Uterus (tissue), 4 donors: ENCODE results near the gene BTC. TPM values are rescaled to one million over a fixed set of nuclear protein-coding genes. Genes with fewer than 3 reads are reported as not detected.

Source experiments
- DNase-seq, 2 donors: peaks; one replicate each; pipeline ENCODE4 v3.0.0-alpha.2; 2019 to 2020
- H3K27ac ChIP-seq, 2 donors: fragments of 200-600 bp; sonication (generic); 1 replicate in 1 of 2; 2 replicates in 1 of 2; pipeline ENCODE4 v1.5.1; 2016 to 2018
- H3K27me3 ChIP-seq, 2 donors: fragments of 200-600 bp; sonication (generic); one replicate each; pipeline ENCODE4 v1.5.1; 2018 to 2019; ENCODE audit warnings: control low read depth in 1 of 2
- H3K36me3 ChIP-seq, 2 donors: fragments of 200-600 bp; sonication (generic); one replicate each; pipeline ENCODE4 v1.5.1; 2019; ENCODE audit warnings: control low read depth in 1 of 2
- H3K4me1 ChIP-seq, 2 donors: fragments of 200-600 bp; sonication (generic); one replicate each; pipeline ENCODE4 v1.5.1; 2018 to 2019; ENCODE audit warnings: control low read depth in 1 of 2
- H3K4me3 ChIP-seq, 2 donors: fragments of 200-600 bp; sonication (generic); 1 replicate in 1 of 2; 2 replicates in 1 of 2; pipeline ENCODE4 v1.5.1; 2018 to 2019; ENCODE audit warnings: mild to moderate bottlenecking in 1 of 2
- H3K9me3 ChIP-seq, 2 donors: fragments of 200-600 bp; sonication (generic); one replicate each; pipeline ENCODE4 v1.5.1; 2019; ENCODE audit warnings: control low read depth in 1 of 2
- CTCF ChIP-seq, 4 experiments: fragments of 200-600 bp in 2 of 4; fragments of 450-650 bp in 2 of 4; sonication (generic) in 2 of 4; IDR thresholded peaks; one replicate each; pipeline ENCODE4 v1.5.1; 2016 to 2019; ENCODE audit warnings: antibody characterized with exemption in 4 of 4, mild to moderate bottlenecking in 2 of 4, moderate library complexity in 1 of 4
- POLR2A ChIP-seq, 2 donors: fragments of 450-650 bp; IDR thresholded peaks; one replicate each; pipeline ENCODE4 v1.6.1; 2016; ENCODE audit warnings: antibody characterized with exemption in 2 of 2, mild to moderate bottlenecking in 1 of 2, moderate library complexity in 1 of 2
- intact Hi-C: fragments of 100-400 bp; cut with DNase I; formaldehyde crosslinking; loops from one replicate; pipeline ENCODE4 v1.15.1; 2023; ENCODE audit warnings: low total_unique reads
- total RNA-seq, 4 donors: library from RNA; depleted of rRNA in 3 of 4; stranded (reverse); fragments of >200 nt in 3 of 4; gene quantifications; one replicate each; pipeline versions ENCODE4 v1.1.0 to v1.2.4, GENCODE V29; 2014 to 2023
- donor health status: DM: yes; HTN: yes; CAD: no.

The BTC gene
- total RNA-seq, 4 donors from 2014 or later = 0.26 to 3.0 (median 2.3) TPM

- Histone ChIP-seq H3K9me3 (no peaks in the 10 kb centered on the region), H3K27me3 (no peaks in the 10 kb centered on the region), H3K4me1 (no peaks in the 10 kb centered on the region), H3K4me3 (no peak overlapping the region), H3K27ac (no peak overlapping the region), H3K36me3 (no peaks in the 10 kb centered on the region)
- intact Hi-C loops = no loop called here
- no peak for DNase-seq
- TF ChIP-seq CTCF (IDR thresholded peaks at IDR 0.05) (no peak), POLR2A (IDR thresholded peaks at IDR 0.05) (no peak)
Observed at GRCh38 chr4:74777531-74777930, 16.8 kb downstream of the BTC start.

- Histone ChIP-seq H3K27ac (no peak overlapping the region), H3K4me1 (no peaks in the 10 kb centered on the region), H3K9me3 (no peaks in the 10 kb centered on the region), H3K4me3 (no peak overlapping the region), H3K36me3 (no peaks in the 10 kb centered on the region), H3K27me3 (no peaks in the 10 kb centered on the region)
- intact Hi-C loops = no loop called here
- no peak for TF ChIP-seq POLR2A (IDR thresholded peaks at IDR 0.05)
- no peak for TF ChIP-seq CTCF (IDR thresholded peaks at IDR 0.05)
- DNase-seq = no peak
Observed at GRCh38 chr4:74772783-74773182, 21.5 kb downstream of the BTC start.

- TF ChIP-seq CTCF (IDR thresholded peaks at IDR 0.05) (no peak), POLR2A (IDR thresholded peaks at IDR 0.05) (no peak)
- Histone ChIP-seq H3K27ac (no peak overlapping the region), H3K4me3 (no peak overlapping the region), H3K4me1 (no peaks in the 10 kb centered on the region), H3K36me3 (no peaks in the 10 kb centered on the region), H3K27me3 (no peaks in the 10 kb centered on the region), H3K9me3 (no peaks in the 10 kb centered on the region)
- intact Hi-C loops = no loop called here
- DNase-seq = no peak
Observed at GRCh38 chr4:74772106-74772505, 22.2 kb downstream of the BTC start.

- no peaks in the 10 kb centered on the region for H3K27me3 ChIP-seq
- intact Hi-C loops = no loop called here
- TF ChIP-seq POLR2A (IDR thresholded peaks at IDR 0.05) (no peak), CTCF (IDR thresholded peaks at IDR 0.05) (no peak)
- no peaks in the 10 kb centered on the region for H3K4me1 ChIP-seq
- H3K9me3 ChIP-seq = no peaks in the 10 kb centered on the region
- H3K36me3 ChIP-seq = no peaks in the 10 kb centered on the region
- H3K27ac ChIP-seq = no peak overlapping the region
- DNase-seq = no peak
- no peak overlapping the region for H3K4me3 ChIP-seq
Observed at GRCh38 chr4:74770226-74770910, 24.0 kb downstream of the BTC start.

- Histone ChIP-seq H3K27ac (no peak overlapping the region), H3K36me3 (no peaks in the 10 kb centered on the region), H3K4me3 (no peak overlapping the region), H3K27me3 (no peaks in the 10 kb centered on the region), H3K9me3 (no peaks in the 10 kb centered on the region), H3K4me1 (no peaks in the 10 kb centered on the region)
- no peak for DNase-seq
- no peak for TF ChIP-seq POLR2A (IDR thresholded peaks at IDR 0.05)
- no peak for TF ChIP-seq CTCF (IDR thresholded peaks at IDR 0.05)
- intact Hi-C loops = no loop called here
Observed at GRCh38 chr4:74768857-74769525, 25.3 kb downstream of the BTC start.
